HEK293 (cell line): ENCODE results near the gene PSEN2.

ENCODE experiments used
- BCL11B ChIP-seq: fragments of 450-650 bp; formaldehyde crosslinking; IDR thresholded peaks from 2 replicates; pipeline ENCODE4 v1.5.1; 2016; ENCODE audit warnings: low read depth, missing biosample characterization, missing genetic modification characterization
- EGR2 ChIP-seq: fragments of 450-650 bp; formaldehyde crosslinking; IDR thresholded peaks from 2 replicates; pipeline ENCODE4 v1.5.1; 2016; ENCODE audit warnings: low read depth, missing biosample characterization, missing genetic modification characterization
- ELK4 ChIP-seq: IDR thresholded peaks from 2 replicates; pipeline ENCODE4 v1.6.1; 2011; ENCODE audit warnings: mild to moderate bottlenecking, low read depth, low read length, borderline replicate concordance
- GLIS1 ChIP-seq: fragments of 450-650 bp; formaldehyde crosslinking; IDR thresholded peaks from 2 replicates; pipeline ENCODE4 v1.5.1; 2016; ENCODE audit warnings: missing biosample characterization, missing genetic modification characterization
- HOXA7 ChIP-seq: sonication (generic); formaldehyde crosslinking; IDR thresholded peaks from 2 replicates; pipeline ENCODE4 v1.8.1; 2022; ENCODE audit warnings: missing genetic modification reagents, borderline replicate concordance
- HOXD13 ChIP-seq: sonication (generic); formaldehyde crosslinking; IDR thresholded peaks from 2 replicates; pipeline ENCODE4 v1.8.0; 2022; ENCODE audit warnings: missing genetic modification reagents, borderline replicate concordance
- KLF8 ChIP-seq: fragments of 450-650 bp; formaldehyde crosslinking; IDR thresholded peaks from 2 replicates; pipeline ENCODE4 v1.5.1; 2016; ENCODE audit warnings: missing biosample characterization, missing genetic modification characterization
- KLF9 ChIP-seq: fragments of 450-650 bp; formaldehyde crosslinking; IDR thresholded peaks from 2 replicates; pipeline ENCODE4 v1.5.1; 2016; ENCODE audit warnings: missing biosample characterization, missing genetic modification characterization, low read depth
- PRDM4 ChIP-seq: fragments of 450-650 bp; formaldehyde crosslinking; IDR thresholded peaks from 2 replicates; pipeline ENCODE4 v1.5.1; 2017; ENCODE audit warnings: missing biosample characterization, missing genetic modification characterization
- ZBTB17 ChIP-seq: fragments of 450-650 bp; formaldehyde crosslinking; IDR thresholded peaks from 2 replicates; pipeline ENCODE4 v1.5.1; 2016; ENCODE audit warnings: missing biosample characterization, missing genetic modification characterization
- ZBTB7A ChIP-seq: fragments of 450-650 bp; formaldehyde crosslinking; IDR thresholded peaks from 2 replicates; pipeline ENCODE4 v1.5.1; 2016; ENCODE audit warnings: low read depth, missing biosample characterization, missing genetic modification characterization
- ZEB2 ChIP-seq: fragments of 450-650 bp; formaldehyde crosslinking; IDR thresholded peaks from 2 replicates; pipeline ENCODE4 v1.5.1; 2016; ENCODE audit warnings: missing biosample characterization, missing genetic modification characterization
- ZFHX2 ChIP-seq: fragments of 450-650 bp; formaldehyde crosslinking; conservative IDR thresholded peaks from 2 replicates; pipeline ENCODE4 v1.5.1; 2016; ENCODE audit warnings: missing biosample characterization, missing genetic modification characterization
- ZFP37 ChIP-seq: fragments of 450-650 bp; formaldehyde crosslinking; IDR thresholded peaks from 2 replicates; pipeline ENCODE4 v1.5.1; 2016; ENCODE audit warnings: missing biosample characterization, missing genetic modification characterization
- ZNF132 ChIP-seq: fragments of 450-650 bp; formaldehyde crosslinking; IDR thresholded peaks from 2 replicates; pipeline ENCODE4 v1.5.1; 2017; ENCODE audit warnings: missing biosample characterization, missing genetic modification characterization, borderline replicate concordance
- ZNF133 ChIP-seq: fragments of 450-650 bp; formaldehyde crosslinking; IDR thresholded peaks from 2 replicates; pipeline ENCODE4 v1.5.1; 2016; ENCODE audit warnings: missing biosample characterization, missing genetic modification characterization
- ZNF146 ChIP-seq: fragments of 450-650 bp; formaldehyde crosslinking; IDR thresholded peaks from 2 replicates; pipeline ENCODE4 v1.5.1; 2016; ENCODE audit warnings: missing biosample characterization, missing genetic modification characterization
- ZNF174 ChIP-seq: fragments of 450-650 bp; formaldehyde crosslinking; IDR thresholded peaks from 2 replicates; pipeline ENCODE4 v1.5.0; 2017; ENCODE audit warnings: missing biosample characterization, mild to moderate bottlenecking, missing genetic modification characterization
- ZNF184 ChIP-seq: fragments of 450-650 bp; IDR thresholded peaks from 2 replicates; pipeline ENCODE4 v1.5.1; 2018; ENCODE audit warnings: missing biosample characterization, mild to moderate bottlenecking, missing genetic modification characterization
- ZNF2 ChIP-seq: fragments of 450-650 bp; formaldehyde crosslinking; IDR thresholded peaks from 2 replicates; pipeline ENCODE4 v1.5.1; 2016; ENCODE audit warnings: missing biosample characterization, missing genetic modification characterization
- ZNF214 ChIP-seq: fragments of 450-650 bp; formaldehyde crosslinking; IDR thresholded peaks from 2 replicates; pipeline ENCODE4 v1.5.1; 2017; ENCODE audit warnings: missing biosample characterization, mild to moderate bottlenecking, missing genetic modification characterization, borderline replicate concordance
- ZNF239 ChIP-seq: fragments of 450-650 bp; formaldehyde crosslinking; IDR thresholded peaks from 2 replicates; pipeline ENCODE4 v1.5.1; 2016; ENCODE audit warnings: missing biosample characterization, missing genetic modification characterization
- ZNF24 ChIP-seq: fragments of 450-650 bp; formaldehyde crosslinking; IDR thresholded peaks from 2 replicates; pipeline ENCODE4 v1.5.1; 2016; ENCODE audit warnings: missing biosample characterization, missing genetic modification characterization
- ZNF248 ChIP-seq: fragments of 450-650 bp; formaldehyde crosslinking; IDR thresholded peaks from 2 replicates; pipeline ENCODE4 v1.5.1; 2017; ENCODE audit warnings: missing biosample characterization, missing genetic modification characterization
- ZNF266 ChIP-seq: fragments of 450-650 bp; formaldehyde crosslinking; IDR thresholded peaks from 2 replicates; pipeline ENCODE4 v1.5.1; 2016; ENCODE audit warnings: missing biosample characterization, missing genetic modification characterization, low read depth
- ZNF311 ChIP-seq: fragments of 450-650 bp; formaldehyde crosslinking; IDR thresholded peaks from 2 replicates; pipeline ENCODE4 v1.5.1; 2017; ENCODE audit warnings: missing biosample characterization, missing genetic modification characterization, borderline replicate concordance
- ZNF324 ChIP-seq: fragments of 450-650 bp; formaldehyde crosslinking; IDR thresholded peaks from 2 replicates; pipeline ENCODE4 v1.5.1; 2016; ENCODE audit warnings: missing biosample characterization, missing genetic modification characterization
- ZNF366 ChIP-seq: fragments of 450-650 bp; formaldehyde crosslinking; conservative IDR thresholded peaks from 2 replicates; pipeline ENCODE4 v1.5.1; 2016; ENCODE audit warnings: missing biosample characterization, missing genetic modification characterization
- ZNF391 ChIP-seq: fragments of 450-650 bp; formaldehyde crosslinking; IDR thresholded peaks from 2 replicates; pipeline ENCODE4 v1.5.1; 2016; ENCODE audit warnings: low read depth, missing biosample characterization, missing genetic modification characterization, borderline replicate concordance
- ZNF433 ChIP-seq: fragments of 450-650 bp; formaldehyde crosslinking; IDR thresholded peaks from 2 replicates; pipeline ENCODE4 v1.5.1; 2016; ENCODE audit warnings: missing biosample characterization, missing genetic modification characterization, low read depth
- ZNF529 ChIP-seq: fragments of 450-650 bp; formaldehyde crosslinking; IDR thresholded peaks from 2 replicates; pipeline ENCODE4 v1.5.1; 2017; ENCODE audit warnings: missing genetic modification characterization, missing biosample characterization; ENCODE audit not compliant: insufficient replicate concordance
- ZNF561 ChIP-seq: fragments of 450-650 bp; IDR thresholded peaks from 2 replicates; pipeline ENCODE4 v1.5.1; 2018; ENCODE audit warnings: missing biosample characterization, missing genetic modification characterization, borderline replicate concordance
- ZNF645 ChIP-seq: fragments of 450-650 bp; formaldehyde crosslinking; IDR thresholded peaks from 2 replicates; pipeline ENCODE4; 2016; ENCODE audit warnings: missing biosample characterization, missing genetic modification characterization
- ZNF658 ChIP-seq: fragments of 450-650 bp; formaldehyde crosslinking; IDR thresholded peaks from 2 replicates; pipeline ENCODE4; 2016; ENCODE audit warnings: missing biosample characterization, missing genetic modification characterization
- ZNF701 ChIP-seq: fragments of 450-650 bp; formaldehyde crosslinking; IDR thresholded peaks from 2 replicates; pipeline ENCODE4 v1.5.1; 2016; ENCODE audit warnings: missing biosample characterization, missing genetic modification characterization
- ZNF777 ChIP-seq: fragments of 450-650 bp; formaldehyde crosslinking; IDR thresholded peaks from 2 replicates; pipeline ENCODE4 v1.5.1; 2017; ENCODE audit warnings: missing biosample characterization, missing genetic modification characterization, borderline replicate concordance
- ZNF792 ChIP-seq: fragments of 450-650 bp; formaldehyde crosslinking; IDR thresholded peaks from 2 replicates; pipeline ENCODE4 v1.5.1; 2016; ENCODE audit warnings: missing biosample characterization, missing genetic modification characterization
- ZSCAN16 ChIP-seq: fragments of 450-650 bp; formaldehyde crosslinking; IDR thresholded peaks from 2 replicates; pipeline ENCODE4 v1.5.1; 2016; ENCODE audit warnings: missing biosample characterization, missing genetic modification characterization

The PSEN2 gene

DNA sequence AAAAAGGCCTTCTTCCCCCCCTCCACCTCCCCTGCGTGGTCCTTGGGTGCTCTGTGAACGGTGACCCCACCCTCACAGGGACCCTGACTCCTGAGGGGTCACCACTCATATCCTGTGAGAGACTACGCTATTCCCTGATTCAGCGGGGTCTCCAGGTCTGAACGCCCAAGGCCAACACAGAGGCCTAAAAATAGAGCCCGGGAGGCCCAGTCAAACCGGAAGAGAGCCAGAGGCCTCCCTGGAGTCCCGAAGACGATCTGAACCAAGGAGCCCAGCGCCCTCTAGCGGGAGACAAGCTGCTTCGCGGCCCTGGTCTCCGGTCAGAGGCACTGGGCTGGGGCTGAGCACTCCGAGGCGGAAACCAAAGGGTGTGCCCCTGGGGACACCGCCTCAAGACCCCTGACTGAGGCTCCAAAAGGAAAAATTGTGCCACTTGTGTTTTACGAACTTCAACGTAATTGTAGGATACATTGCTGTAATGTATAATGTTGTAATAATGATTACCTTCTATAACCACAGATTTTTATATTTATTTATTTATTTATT, 42.4 kb upstream of the PSEN2 start (continued):
- TF ChIP-seq ZNF645 (no peak), ZNF266 (tag by site-specific recombination) (no peak), ZEB2 (peak; percentile 84), ZNF146 (tag by site-specific recombination) (0 out of 2 replicates have a peak, but pooled peaks have one; percentile 3), GLIS1 (tag by site-specific recombination) (peak; percentile 92), ZBTB7A (tag by site-specific recombination) (no peak), ZNF239 (no peak), HOXD13 (CRISPR knock-in tag) (no peak), ZNF311 (tag by site-specific recombination) (no peak), EGR2 (tag by site-specific recombination) (no peak), ZNF133 (tag by site-specific recombination) (no peak), ZNF391 (tag by site-specific recombination) (0 out of 2 replicates have a peak, but pooled peaks have one; percentile 73), ZNF561 (tag by site-specific recombination) (peak; percentile 82), ZNF777 (no peak), ZSCAN16 (tag by site-specific recombination) (0 out of 2 replicates have a peak, but pooled peaks have one; percentile 44), ZFHX2 (tag by site-specific recombination) (no peak), ZNF433 (tag by site-specific recombination) (no peak), ZNF24 (tag by site-specific recombination) (peak; percentile 66; the same call in 1 of the 2 replicates), ZNF792 (tag by site-specific recombination) (no peak), ELK4 (no peak), ZNF248 (no peak), ZNF701 (tag by site-specific recombination) (no peak), HOXA7 (CRISPR knock-in tag) (no peak), ZNF658 (tag by site-specific recombination) (no peak), ZNF529 (tag by site-specific recombination) (no peak), ZNF366 (no peak), ZNF214 (tag by site-specific recombination) (no peak), ZNF132 (tag by site-specific recombination) (no peak), ZNF174 (tag by site-specific recombination) (no peak), ZNF2 (tag by site-specific recombination) (peak; percentile 94), KLF9 (tag by site-specific recombination) (no peak), ZBTB17 (peak; percentile 71), PRDM4 (tag by site-specific recombination) (no peak), ZNF324 (tag by site-specific recombination) (peak; percentile 64), ZFP37 (tag by site-specific recombination) (peak; percentile 95), KLF8 (peak; percentile 83; the same call in 1 of the 2 replicates), ZNF184 (no peak), BCL11B (0 out of 2 replicates have a peak, but pooled peaks have one; percentile 39)
